ENCODE results near the gene RNU4-1.
"Not testable (repeated sequence)": the region's sequence is repeated elsewhere in the genome, so short reads cannot be mapped to it uniquely, and the experiment has no call there.

Gene RNU4-1

DNA sequence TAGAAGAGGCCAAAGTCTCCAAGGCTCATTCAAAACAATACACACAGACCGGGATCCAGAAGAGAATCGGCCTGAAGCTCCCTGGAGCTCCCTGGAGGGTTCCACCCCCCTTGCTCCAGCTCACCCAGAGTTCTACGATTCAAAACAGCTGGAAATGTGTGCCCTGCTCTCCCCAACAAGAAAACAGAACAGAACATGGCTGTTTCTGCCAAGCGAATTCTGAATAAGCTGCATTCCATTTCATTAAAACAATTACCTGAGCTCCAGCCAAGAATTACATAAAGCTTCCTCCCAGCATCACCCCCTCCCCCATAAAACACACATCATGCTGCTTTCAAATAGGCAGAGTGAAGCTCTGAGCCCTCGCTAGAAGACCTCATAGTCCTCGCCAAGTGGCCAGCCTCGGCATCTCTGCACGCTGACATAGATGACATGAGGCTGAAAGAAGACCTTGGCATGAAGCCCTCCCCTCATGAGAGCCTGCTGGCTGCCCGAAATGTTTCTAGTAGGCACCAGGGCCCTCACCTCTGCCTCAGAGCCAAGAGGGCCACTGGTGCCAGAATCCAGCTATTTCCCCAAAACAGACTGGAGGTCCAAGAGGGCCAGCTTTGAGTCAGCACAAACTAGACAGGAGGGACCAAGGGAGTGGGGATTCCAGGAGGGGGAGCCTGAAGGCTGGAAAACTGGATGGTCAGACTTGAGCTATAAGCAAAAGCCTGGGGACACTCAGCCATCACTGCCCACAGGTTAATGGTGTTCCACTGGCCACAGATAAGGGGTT, 35.8 kb downstream of the RNU4-1 start:
- no peak for DNase-seq

DNA sequence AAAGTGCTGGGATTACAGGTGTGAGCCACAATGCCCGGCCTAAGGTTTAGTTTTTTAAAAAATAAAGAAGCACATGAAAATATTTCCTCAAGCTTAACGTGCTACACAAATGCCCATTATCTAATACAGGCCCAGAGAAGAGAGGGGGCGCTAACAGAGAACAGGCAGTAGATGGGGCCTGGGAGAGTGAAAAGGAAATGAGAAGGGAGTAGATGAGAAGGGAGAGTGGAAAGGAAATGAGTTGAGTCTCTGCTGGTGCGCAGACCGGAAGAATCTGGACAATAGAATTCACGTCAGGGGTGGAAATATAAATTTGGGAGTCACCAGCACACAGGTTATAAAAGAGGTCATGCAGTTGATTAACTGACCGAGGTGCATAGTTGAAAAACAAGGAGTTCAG, 38.2 kb downstream of the RNU4-1 start:
- no peak for DNase-seq

DNA sequence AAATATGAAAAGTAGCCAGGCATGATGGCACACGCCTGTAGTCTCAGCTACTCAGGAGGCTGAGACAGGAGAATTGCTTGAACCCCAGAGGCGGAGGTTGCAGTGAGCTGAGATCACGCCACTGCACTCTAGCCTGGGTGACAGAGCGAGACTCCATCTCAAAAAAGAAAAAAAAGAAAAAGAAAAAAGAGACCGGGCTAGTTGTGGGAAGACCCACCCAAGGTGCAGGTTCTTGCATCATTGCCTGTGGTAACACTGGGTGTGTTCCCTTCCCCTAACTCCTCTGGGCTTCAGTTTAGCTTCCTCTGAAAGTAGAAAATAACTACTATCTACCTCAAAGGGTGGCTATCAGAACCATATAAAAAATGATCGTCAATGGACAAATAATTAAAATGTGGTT, 39.7 kb downstream of the RNU4-1 start:
- peak; percentile 68 for DNase-seq

DNA sequence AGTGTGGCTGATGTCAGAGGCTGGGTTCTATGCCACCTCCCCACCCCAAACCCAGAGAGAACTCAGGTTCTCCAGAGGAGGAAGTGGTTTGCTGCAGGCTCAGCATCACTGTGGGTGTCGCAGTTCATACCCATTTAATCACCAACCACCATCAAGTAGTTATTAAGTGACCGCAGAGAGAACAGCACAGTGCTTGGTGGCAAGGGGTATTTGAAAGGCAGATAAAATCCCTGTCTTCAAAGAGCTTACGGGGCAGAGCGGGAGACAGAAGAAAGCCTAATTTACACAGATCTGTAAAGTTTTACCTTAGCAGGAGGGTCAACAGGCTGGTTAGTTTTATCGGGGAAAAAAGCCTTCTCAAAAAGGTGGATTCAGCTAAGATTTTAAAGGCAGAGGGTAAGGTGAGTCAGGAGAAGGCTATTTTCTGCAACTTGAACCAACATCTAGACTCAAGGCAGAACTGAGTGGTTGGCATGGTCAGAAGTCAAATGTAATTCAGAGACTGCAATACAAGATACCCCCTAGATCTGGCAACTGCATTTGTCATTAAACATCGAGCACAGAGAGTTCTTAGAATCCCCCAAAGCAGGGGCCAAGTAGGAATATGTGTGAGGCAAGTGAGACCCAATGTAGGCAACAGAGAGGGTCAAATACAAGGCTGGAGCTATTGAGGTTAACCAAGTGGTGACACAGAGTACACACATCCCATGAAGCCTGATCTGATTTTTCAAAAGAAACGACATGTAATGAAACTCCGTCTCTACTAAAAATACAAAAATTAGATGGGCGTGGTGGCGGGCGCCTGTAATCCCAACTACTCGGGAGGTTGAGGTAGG, 40.7 kb downstream of the RNU4-1 start:
- peak; percentile 91 for DNase-seq

DNA sequence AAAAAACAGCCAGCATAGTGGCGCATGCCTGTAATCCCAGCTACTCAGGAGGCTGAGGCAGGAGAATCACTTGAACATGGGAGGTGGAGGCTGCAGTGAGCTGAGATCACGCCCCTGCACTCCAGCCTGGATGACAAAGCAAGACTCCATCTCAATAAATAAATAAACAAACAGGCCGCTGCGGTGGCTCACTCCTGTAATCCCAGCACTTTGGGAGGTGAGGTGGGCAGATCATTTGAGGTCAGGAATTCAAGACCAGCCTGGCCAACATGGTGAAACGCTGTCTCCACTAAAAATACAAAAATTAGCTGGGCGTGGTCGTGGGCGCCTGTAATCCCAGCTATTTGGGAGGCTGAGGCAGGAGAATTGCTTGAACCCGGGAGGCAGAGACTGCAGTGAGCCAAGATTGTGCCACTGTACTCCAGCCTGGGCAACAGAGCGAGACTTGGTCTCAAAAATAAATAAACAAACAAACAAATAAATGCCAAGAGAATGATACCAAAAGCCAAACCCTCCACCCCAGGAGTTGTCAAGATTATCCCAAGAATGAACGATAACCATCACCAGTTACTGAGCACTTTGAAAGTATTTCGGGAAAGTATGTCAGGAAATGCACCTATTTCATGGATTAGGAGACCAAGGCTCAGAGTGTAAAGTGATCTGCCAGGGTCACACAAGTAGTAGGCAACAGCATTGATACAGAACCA, 41.5 kb downstream of the RNU4-1 start:
- not testable (repeated sequence) for DNase-seq

- peak; percentile 79 for DNase-seq
Observed at GRCh38 chr12:120249875-120250795, 42.9 kb downstream of the RNU4-1 start.

GRCh38 chr12:120249266-120249874, 43.7 kb downstream of the RNU4-1 start:
- no peak for DNase-seq

DNA sequence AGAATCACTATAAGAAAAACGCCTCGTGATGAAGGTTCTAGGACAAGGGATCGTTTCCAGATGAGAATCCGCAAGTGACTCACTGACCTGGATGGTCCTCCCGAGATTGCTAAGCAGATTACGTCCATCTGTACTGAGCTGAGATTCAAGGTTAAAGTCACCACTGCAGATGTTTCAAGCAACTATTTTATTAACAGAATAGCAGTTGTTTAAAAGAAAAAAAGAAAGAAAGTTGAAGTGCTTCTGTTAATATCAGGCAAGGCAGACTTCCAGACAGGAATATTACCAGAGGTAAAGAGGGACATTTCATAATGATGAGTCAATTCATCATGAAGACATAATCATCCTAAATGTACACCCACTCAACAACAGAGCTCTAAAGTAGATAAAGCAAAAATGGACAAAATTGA, 45.4 kb downstream of the RNU4-1 start:
- no peak for DNase-seq

DNA sequence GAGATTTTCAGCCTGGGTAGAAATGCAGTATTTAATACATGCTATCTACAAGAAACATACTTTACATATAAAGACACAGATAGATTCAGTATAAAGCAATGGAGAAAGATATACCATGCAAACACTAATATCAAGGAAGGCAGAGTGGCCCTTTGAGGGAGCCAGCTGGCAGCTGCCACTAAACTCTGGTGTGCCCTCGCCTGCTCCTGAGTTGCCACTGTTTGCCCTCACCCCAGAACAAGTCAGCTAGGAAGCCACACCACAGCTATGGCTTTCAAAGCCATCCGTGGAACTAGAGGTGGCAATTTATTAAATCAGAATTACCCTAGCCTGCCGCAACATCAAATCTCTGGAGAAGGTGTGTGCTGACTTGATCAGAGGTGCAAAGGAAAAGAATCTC, 45.9 kb downstream of the RNU4-1 start:
- no peak for DNase-seq

DNA sequence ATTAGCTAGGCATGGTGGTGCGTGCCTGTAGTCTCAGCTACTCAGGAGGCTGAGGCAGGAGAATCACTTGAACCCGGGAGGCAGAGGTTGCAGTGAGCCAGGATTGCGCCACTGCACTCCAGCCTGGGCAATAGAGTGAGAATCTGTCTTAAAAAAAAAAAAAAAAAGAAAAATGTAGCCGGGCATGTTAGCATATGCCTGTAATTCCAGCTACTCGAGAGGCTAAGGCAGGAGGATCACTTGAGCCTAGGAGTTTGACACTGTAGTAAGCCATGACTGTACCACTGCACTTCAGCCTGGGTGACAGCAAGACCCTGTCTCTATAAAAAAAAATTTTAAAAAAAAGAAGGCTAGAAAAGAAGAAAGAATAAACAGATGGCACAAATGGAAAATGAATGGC, 46.3 kb downstream of the RNU4-1 start:
- DNase-seq = not testable (repeated sequence)

Data from activated effector memory CD4-positive, alpha-beta T cell treated with anti-CD3 and anti-CD28 coated beads, Interleukin-2, amount 50 U/mL, for 16 hours (primary cell).